Measurements from ENCODE around the gene BMP6. TPM values are rescaled to one million over a fixed set of nuclear protein-coding genes. Genes with fewer than 3 reads are reported as not detected.

Gene BMP6
- total and polyA plus RNA-seq, 2 donors from 2014 or later: 5.0 to 10.0 TPM

- Histone ChIP-seq H3K4me1 (ENCODE audit: control insufficient read depth in 2 of 3, insufficient read depth in 2 of 3, low read depth in 1 of 3, low read length in 3 of 3) (no peaks in the 10 kb centered on the region), H3K27me3 (ENCODE audit: control insufficient read depth, insufficient read depth, low read length) (no peaks in the 10 kb centered on the region), H3K4me3 (ENCODE audit: low read length in 3 of 3) (no peak overlapping the region), H3K27ac (ENCODE audit: low read depth in 2 of 2, low read length in 2 of 2) (no peak overlapping the region), H3K36me3 (ENCODE audit: control insufficient read depth in 2 of 3, insufficient read depth in 3 of 3, low read length in 3 of 3) (no peaks in the 10 kb centered on the region), H3K9me3 (ENCODE audit: control insufficient read depth in 2 of 3, insufficient read depth in 1 of 3, low read length in 3 of 3) (no peaks in the 10 kb centered on the region), H3K9ac (ENCODE audit: low read length in 3 of 3) (no peak overlapping the region)
- intact Hi-C loops (cut with DNase I): no loop called here
- no peak for FAIRE-seq
- TF ChIP-seq CTCF (IDR thresholded peaks at IDR 0.05; ENCODE audit: borderline replicate concordance, extremely low read depth, insufficient read depth): no peak
- DNase-seq: no peak
Measured at GRCh38 chr6:7921632-7922092, 195.8 kb downstream of the BMP6 start.

- no peak for DNase-seq
- no peaks in the 10 kb centered on the region for H3K4me1 ChIP-seq (ENCODE audit: control insufficient read depth in 2 of 3, insufficient read depth in 2 of 3, low read depth in 1 of 3, low read length in 3 of 3)
- H3K9ac ChIP-seq (ENCODE audit: low read length in 3 of 3): no peak overlapping the region
- H3K27me3 ChIP-seq (ENCODE audit: control insufficient read depth, insufficient read depth, low read length): no peaks in the 10 kb centered on the region
- no peak overlapping the region for H3K27ac ChIP-seq (ENCODE audit: low read depth in 2 of 2, low read length in 2 of 2)
- no peaks in the 10 kb centered on the region for H3K9me3 ChIP-seq (ENCODE audit: control insufficient read depth in 2 of 3, insufficient read depth in 1 of 3, low read length in 3 of 3)
- FAIRE-seq: no peak
- H3K4me3 ChIP-seq (ENCODE audit: low read length in 3 of 3): no peak overlapping the region
- no peaks in the 10 kb centered on the region for H3K36me3 ChIP-seq (ENCODE audit: control insufficient read depth in 2 of 3, insufficient read depth in 3 of 3, low read length in 3 of 3)
- no peak for TF ChIP-seq CTCF (IDR thresholded peaks at IDR 0.05; ENCODE audit: borderline replicate concordance, extremely low read depth, insufficient read depth)
- intact Hi-C loops (cut with DNase I): no loop called here
Measured at GRCh38 chr6:7922596-7922995, 196.7 kb downstream of the BMP6 start.

GRCh38 chr6:7924867-7925266 lies 199.0 kb downstream of the BMP6 start:
- intact Hi-C loops (cut with DNase I): no loop called here

More at GRCh38 chr6:7924867-7925266, 199.0 kb downstream of the BMP6 start:
- FAIRE-seq (no peak), DNase-seq (no peak)
- Histone ChIP-seq H3K9me3 (ENCODE audit: control insufficient read depth in 2 of 3, insufficient read depth in 1 of 3, low read length in 3 of 3) (no peaks in the 10 kb centered on the region), H3K36me3 (ENCODE audit: control insufficient read depth in 2 of 3, insufficient read depth in 3 of 3, low read length in 3 of 3) (no peaks in the 10 kb centered on the region), H3K27me3 (ENCODE audit: control insufficient read depth, insufficient read depth, low read length) (no peaks in the 10 kb centered on the region), H3K4me1 (ENCODE audit: control insufficient read depth in 2 of 3, insufficient read depth in 2 of 3, low read depth in 1 of 3, low read length in 3 of 3) (no peaks in the 10 kb centered on the region), H3K27ac (ENCODE audit: low read depth in 2 of 2, low read length in 2 of 2) (no peak overlapping the region), H3K4me3 (ENCODE audit: low read length in 3 of 3) (no peak overlapping the region), H3K9ac (ENCODE audit: low read length in 3 of 3) (no peak overlapping the region)
- no peak for TF ChIP-seq CTCF (IDR thresholded peaks at IDR 0.05; ENCODE audit: borderline replicate concordance, extremely low read depth, insufficient read depth)

Other genes starting within 250 kb of the BMP6 start
- 96.2 TPM for gene DSP, start 184.4 kb upstream of the BMP6 start, total RNA-seq
- gene DSP, start 184.4 kb upstream of the BMP6 start, polyA plus RNA-seq (ENCODE audit: insufficient read depth, low read depth, low replicate concordance): 14.7 TPM
- 12.1 TPM for gene SNRNP48, start 135.9 kb upstream of the BMP6 start, total RNA-seq
- 5.2 TPM for gene SNRNP48, start 135.9 kb upstream of the BMP6 start, polyA plus RNA-seq (ENCODE audit: insufficient read depth, low read depth, low replicate concordance)
- gene TXNDC5, start 184.7 kb downstream of the BMP6 start, total RNA-seq: 153 TPM
- gene TXNDC5, start 184.7 kb downstream of the BMP6 start, polyA plus RNA-seq (ENCODE audit: insufficient read depth, low read depth, low replicate concordance): 73.5 TPM